ENCODE data around the gene SPTY2D1.
"Not testable (repeated sequence)": the region's sequence is repeated elsewhere in the genome, so short reads cannot be mapped to it uniquely, and the experiment has no call there.

The SPTY2D1 gene

GRCh38 chr11:18615628-18616392 lies 18.3 kb downstream of the SPTY2D1 start:
- DNase-seq, result no peak

DNA sequence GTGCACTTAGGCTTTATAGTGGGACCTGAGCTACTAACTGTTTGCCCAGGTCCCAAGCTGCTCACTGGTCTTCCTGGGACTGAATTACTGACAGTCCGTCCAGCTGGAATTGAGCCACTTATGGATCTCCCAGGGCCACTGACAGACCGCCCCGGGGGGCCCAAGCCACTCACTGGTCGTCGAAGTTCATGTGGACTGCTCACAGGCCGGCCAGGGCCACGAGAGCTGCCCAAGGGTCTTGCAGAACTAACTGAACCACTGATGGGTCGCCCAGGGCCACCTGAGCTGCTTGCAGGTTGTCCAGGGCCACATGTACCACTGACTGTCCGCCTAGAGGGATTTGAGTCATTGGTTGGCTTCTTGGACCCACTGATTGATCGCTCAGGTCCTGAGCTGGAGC lies 19.5 kb downstream of the SPTY2D1 start:
- no peak for DNase-seq

DNA sequence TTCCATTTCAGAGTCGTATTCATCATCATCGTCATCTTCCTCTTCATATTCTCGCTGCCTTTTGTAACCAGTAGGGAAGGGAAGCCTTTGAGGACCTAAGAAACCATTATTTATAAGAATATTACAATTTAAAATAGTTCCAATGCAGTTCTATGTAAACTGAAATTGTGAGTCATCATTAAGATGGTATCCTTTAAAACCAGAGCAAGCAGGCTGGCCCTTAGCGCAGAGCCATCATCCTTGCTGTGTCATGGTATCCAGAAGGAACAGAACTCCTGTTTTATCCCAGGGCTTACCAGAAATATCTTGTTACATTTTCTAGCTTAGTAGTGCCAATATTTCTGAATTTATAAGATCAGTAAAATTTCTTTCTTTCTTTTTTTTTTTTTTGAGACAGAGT lies 21.7 kb downstream of the SPTY2D1 start:
- DNase-seq, result no peak

- DNase-seq, result no peak
Measured at GRCh38 chr11:18611196-18611595, 22.9 kb downstream of the SPTY2D1 start.

DNA sequence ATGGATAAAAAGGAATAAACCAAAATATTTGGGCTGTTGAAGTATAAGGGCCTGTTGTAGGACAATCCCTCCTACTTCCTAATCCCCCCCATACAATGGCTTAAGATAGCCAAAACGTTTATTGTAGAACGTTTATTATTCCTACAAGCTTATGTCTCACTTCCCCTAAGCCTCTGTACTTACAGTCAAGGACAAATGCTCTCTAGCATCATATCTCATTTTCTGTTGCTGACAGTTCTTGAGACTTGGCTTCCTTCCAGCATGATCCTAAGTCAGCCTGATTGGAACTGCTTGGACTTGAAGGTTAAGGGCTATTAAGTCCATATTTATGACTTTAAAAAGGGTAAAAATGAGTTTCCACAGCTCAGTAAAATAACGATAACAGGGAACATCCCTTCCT lies 25.8 kb downstream of the SPTY2D1 start:
- DNase-seq, result no peak

- DNase-seq, result no peak
Measured at GRCh38 chr11:18600915-18601569, 33.1 kb downstream of the SPTY2D1 start.

DNA sequence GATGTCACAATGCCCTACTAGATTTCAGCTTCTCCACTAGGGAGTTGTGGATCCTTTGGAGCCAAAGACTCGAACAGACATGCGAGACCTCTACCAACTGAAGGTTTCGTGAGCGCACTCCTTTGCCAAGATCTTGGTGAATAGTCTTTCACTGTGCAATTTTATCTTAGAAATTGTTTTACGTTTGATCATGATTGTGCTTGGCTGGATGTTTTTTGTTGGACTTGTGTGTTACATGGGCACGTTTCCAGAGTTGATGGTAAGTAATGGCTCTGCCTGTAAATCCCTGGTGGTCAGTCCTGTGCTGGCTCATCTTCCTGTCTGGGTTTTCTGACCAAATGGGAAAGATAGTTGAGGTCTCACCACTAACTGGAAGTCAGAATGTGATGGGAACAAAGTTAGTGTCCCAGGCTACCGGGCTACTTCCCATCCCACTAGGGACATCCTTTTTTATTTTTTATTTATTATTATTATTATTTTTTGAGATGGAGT lies 34.4 kb downstream of the SPTY2D1 start, which contains the start of gene MISFA:
Gene MISFA (plus strand): TSS at position 51 of the 492 bp plus-strand sequence. CDS start 140 bp downstream, at position 191.
- DNase-seq, result no peak

DNA sequence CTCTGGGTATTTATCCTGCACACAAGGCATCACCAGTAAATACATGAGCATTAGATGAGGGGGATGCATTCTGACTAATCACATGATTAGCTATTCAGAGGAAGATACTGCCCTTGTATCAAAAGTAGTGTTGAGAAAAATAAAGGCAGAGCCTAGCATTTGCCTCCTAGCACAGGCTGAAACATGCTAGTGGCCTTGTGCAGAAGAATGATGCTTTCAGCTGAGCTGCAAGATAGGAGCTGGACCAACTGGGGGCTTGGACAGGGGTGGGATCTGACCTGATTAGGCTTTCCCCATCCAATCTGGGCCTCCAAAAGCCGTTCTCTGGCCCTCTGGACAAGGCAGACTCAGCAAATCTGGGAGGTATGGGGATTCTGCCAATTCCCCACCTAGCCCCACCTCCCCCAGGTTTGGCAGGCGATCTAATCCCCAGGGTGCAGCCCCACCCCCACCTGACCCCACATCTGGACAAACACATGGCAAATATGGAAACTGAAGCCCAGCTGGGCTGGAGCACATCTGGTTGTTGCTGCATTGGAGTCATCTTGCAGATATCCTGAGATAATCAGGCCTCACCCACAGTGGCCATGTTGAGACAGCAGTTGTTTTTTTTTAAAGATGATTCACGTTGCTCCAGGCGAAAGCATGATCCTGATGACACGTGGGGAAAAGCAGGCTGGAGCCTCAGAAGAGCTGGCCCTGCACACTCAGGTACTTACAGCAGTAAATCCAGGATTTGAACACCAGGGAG lies 39.0 kb downstream of the SPTY2D1 start:
- DNase-seq, result no peak

GRCh38 chr11:18594088-18594487 lies 40.1 kb downstream of the SPTY2D1 start:
- DNase-seq, result not testable (repeated sequence)

GRCh38 chr11:18590571-18590970 lies 43.6 kb downstream of the SPTY2D1 start:
- DNase-seq, result no peak

GRCh38 chr11:18588297-18589252 lies 45.6 kb downstream of the SPTY2D1 start, which contains the start of gene UEVLD:
Gene UEVLD, minus strand, starts transcription at chr11:18588734. Its CDS starts 80 bp downstream, at chr11:18588654.
- peak; percentile 85 for DNase-seq

- no peak for DNase-seq
Measured at GRCh38 chr11:18581825-18582224, 52.3 kb downstream of the SPTY2D1 start.

DNA sequence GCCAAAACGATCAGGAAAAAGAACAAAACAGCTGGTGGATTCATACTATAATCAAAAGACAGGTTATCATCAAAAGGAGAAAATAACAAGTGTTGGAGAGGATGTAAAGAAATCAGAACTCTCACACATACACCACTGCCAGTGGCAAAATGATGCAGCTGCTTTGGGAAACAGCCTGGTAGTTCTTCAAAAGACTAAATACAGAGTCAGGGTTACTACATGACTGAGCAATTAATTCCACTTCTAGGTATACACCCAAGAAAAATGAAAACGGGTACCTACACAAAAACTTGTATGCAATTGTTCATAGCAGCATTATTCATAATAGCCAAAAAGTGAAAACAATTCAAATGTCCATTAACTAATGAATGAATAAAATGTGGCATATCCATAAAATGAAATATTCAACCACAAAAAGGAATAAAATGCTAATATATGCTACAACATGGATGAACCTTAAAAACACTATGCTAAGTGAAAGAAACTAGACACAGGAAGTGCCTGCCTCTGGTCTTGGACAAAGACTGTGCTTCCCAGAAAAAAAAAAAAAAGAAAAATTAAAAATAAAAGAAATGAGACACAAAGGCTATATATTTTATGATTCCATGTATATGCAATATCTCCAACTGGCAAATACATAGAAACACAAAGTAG lies 53.9 kb downstream of the SPTY2D1 start:
- DNase-seq, result no peak

DNA sequence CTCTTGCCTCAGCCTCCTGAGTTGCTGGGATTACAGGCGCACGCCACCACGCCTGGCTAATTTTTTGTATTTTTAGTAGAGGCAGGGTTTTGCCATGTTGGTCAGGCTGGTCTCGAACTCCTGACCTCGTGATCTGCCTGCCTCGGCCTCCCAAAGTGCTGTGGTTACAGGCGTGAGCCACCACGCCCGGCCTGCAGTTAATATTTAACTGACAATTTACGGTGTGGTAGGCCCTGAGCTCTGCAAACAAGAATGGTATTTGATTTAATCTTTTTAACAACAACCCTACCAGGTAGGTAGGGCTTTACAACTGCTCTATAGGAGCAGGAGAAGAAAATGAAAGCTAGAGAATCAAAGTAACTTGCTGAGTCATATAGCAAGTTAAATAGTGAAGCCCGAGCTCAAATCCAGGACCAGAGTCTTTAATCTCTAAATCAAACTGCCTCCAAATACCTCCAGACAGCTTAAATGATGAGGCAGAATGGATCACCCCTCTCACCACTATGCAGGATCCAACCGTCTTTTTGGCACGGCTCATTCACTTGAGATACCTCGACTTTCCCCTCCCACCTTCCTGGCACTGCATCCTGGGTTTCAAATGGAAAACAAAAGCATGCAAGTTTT lies 55.1 kb downstream of the SPTY2D1 start:
- no peak for DNase-seq

DNA sequence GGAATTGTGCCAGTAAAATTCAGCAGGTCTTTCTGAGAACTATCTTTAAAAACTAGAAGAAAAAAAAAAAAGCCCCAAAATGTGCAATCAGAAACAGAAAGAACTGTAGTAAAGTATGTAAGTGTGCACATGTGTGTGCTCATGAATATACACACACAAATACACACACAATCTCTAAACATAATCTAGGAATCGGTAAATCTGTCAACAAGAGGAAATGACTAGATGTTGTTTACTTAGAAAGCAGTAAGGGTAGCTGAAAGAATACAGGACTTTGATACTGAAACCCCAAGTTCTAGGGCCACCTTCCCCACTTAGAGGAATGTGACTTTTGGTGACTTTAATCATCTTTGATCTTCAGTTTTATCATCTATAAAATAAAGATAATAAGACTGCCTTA lies 58.8 kb downstream of the SPTY2D1 start:
- DNase-seq, result no peak

DNA sequence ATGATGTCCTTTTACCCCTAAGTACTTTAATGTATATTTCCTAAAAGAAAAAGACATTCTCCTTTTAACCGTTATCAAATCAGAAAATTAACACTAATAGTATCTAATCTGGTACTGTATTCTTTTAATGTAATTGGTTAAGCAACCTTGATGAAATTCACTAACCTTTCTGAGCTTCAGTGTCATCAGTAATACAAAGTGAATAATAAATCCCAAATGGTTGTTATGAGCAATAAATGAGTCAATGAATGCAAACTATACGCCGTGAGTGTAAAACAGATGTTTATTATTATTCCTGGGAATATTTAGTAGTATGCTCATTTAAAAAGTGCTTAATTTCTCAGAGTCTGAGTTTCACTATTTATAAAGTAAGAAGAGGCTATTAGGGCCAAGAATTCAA lies 67.1 kb downstream of the SPTY2D1 start:
- no peak for DNase-seq

DNA sequence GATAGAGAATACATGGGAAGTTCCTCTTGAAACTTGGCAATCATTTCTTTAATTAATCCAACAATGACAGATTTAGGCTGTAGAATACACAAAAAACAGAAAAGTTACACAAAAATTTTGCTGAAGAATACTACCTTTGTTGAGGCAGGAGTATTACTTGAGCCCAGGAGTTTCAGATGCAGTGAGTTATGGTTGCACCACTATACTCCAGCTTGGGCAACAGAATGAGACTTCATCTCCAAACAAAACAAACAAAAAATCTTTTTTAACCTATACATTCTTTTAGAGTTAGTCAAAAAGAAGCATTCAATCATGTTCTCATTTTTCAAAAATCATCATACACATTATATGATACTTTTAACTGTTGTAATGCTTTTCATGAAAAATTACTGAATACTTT lies 67.7 kb downstream of the SPTY2D1 start:
- no peak for DNase-seq

- DNase-seq, result no peak
Measured at GRCh38 chr11:18564149-18564548, 70.0 kb downstream of the SPTY2D1 start.

DNA sequence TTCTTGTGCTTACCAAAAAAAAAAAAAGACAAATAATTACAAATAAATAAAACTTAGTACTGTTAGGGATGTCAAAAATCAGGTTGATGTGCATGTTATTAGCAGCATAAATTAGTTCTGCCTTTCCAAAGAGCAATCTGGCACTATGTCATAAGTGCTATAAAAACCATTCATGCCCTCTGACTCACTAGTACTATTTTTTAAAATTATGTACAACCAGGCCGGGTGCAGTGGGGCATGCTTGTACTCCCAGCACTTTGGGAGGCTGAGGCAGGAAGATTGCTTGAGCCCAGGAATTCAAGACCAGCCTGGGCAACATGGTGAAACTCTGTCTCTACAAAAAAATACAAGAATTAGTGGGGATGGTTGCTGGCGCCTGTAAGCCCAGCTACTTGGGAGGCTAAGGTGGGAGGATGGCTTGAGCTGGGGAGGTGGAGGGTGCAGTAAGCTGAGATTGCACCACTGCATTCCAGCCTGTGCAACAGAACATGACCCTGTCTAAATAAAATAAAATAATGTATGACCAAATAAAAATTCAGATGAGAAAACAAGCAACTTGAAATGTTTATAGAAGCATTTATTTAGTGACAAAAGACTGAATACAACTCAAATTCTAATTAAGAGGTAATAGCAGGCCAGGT lies 70.9 kb downstream of the SPTY2D1 start:
- DNase-seq, result no peak
